Measurements from ENCODE around the gene NECAB3. TPM values are rescaled to one million over a fixed set of nuclear protein-coding genes. Genes with fewer than 3 reads are reported as not detected.

Gene NECAB3
- total RNA-seq, 1 donor from 2014 or later, result 58.6 TPM

- DNase-seq (ENCODE audit: low spot score in 2 of 2, unreplicated experiment in 2 of 2), result no peak
- TF ChIP-seq CTCF (IDR thresholded peaks at IDR 0.05; ENCODE audit: unreplicated experiment), result no peak
- H3K4me3 Mint-ChIP-seq, result no peak overlapping the region
- H3K4me1 Mint-ChIP-seq, result peaks cover 9% of the 10 kb centered on the region
- H3K36me3 Mint-ChIP-seq, result peaks cover 4% of the 10 kb centered on the region
- no peak overlapping the region for H3K27ac Mint-ChIP-seq
- no peaks in the 10 kb centered on the region for H3K27me3 Mint-ChIP-seq (ENCODE audit: low read depth)
- H3K9me3 Mint-ChIP-seq, result no peaks in the 10 kb centered on the region
Measured at GRCh38 chr20:33681288-33681687, 7.1 kb upstream of the NECAB3 start.

DNA sequence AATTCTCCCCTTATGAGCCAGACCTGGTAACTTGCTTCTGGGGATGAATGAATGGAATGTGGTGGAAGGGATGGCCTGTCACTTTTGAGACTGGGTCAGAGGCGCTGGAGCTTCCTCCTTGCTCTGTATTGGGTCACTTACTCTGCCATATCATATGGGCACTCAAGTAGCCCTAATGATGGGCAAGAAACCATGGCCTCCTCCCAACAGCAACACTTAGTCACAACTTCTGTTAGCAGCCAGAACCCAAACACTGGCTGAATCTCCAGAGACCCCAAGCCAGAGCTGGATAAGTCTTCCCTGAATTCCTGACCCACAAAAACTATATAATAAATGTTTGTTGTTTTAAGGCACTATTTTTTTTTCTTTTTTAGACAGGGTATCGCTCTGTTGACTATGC, 6.5 kb upstream of the NECAB3 start:
- Mint-ChIP-seq H3K27ac (no peak overlapping the region), H3K4me1 (peaks cover 14% of the 10 kb centered on the region), H3K9me3 (no peaks in the 10 kb centered on the region), H3K36me3 (peaks cover 4% of the 10 kb centered on the region), H3K27me3 (ENCODE audit: low read depth) (no peaks in the 10 kb centered on the region), H3K4me3 (no peak overlapping the region)
- no peak for DNase-seq (ENCODE audit: low spot score in 2 of 2, unreplicated experiment in 2 of 2)
- no peak for TF ChIP-seq CTCF (IDR thresholded peaks at IDR 0.05; ENCODE audit: unreplicated experiment)

- TF ChIP-seq CTCF (IDR thresholded peaks at IDR 0.05; ENCODE audit: unreplicated experiment), result no peak
- no peak overlapping the region for H3K4me3 Mint-ChIP-seq
- H3K36me3 Mint-ChIP-seq, result peaks cover 4% of the 10 kb centered on the region
- peaks cover 17% of the 10 kb centered on the region for H3K4me1 Mint-ChIP-seq
- DNase-seq (ENCODE audit: low spot score in 2 of 2, unreplicated experiment in 2 of 2), result no peak
- H3K27me3 Mint-ChIP-seq (ENCODE audit: low read depth), result no peaks in the 10 kb centered on the region
- H3K27ac Mint-ChIP-seq, result no peak overlapping the region
- H3K9me3 Mint-ChIP-seq, result no peaks in the 10 kb centered on the region
Measured at GRCh38 chr20:33679758-33680485, 5.7 kb upstream of the NECAB3 start.

GRCh38 chr20:33677991-33678702, 3.9 kb upstream of the NECAB3 start:
- no peaks in the 10 kb centered on the region for H3K9me3 Mint-ChIP-seq
- H3K27me3 Mint-ChIP-seq (ENCODE audit: low read depth), result no peaks in the 10 kb centered on the region
- H3K4me1 Mint-ChIP-seq, result peaks cover 22% of the 10 kb centered on the region
- peaks cover 4% of the 10 kb centered on the region for H3K36me3 Mint-ChIP-seq
- no peak overlapping the region for H3K27ac Mint-ChIP-seq
- H3K4me3 Mint-ChIP-seq, result no peak overlapping the region
- TF ChIP-seq CTCF (IDR thresholded peaks at IDR 0.05; ENCODE audit: unreplicated experiment), result no peak
- DNase-seq (ENCODE audit: low spot score in 2 of 2, unreplicated experiment in 2 of 2), result no peak

DNA sequence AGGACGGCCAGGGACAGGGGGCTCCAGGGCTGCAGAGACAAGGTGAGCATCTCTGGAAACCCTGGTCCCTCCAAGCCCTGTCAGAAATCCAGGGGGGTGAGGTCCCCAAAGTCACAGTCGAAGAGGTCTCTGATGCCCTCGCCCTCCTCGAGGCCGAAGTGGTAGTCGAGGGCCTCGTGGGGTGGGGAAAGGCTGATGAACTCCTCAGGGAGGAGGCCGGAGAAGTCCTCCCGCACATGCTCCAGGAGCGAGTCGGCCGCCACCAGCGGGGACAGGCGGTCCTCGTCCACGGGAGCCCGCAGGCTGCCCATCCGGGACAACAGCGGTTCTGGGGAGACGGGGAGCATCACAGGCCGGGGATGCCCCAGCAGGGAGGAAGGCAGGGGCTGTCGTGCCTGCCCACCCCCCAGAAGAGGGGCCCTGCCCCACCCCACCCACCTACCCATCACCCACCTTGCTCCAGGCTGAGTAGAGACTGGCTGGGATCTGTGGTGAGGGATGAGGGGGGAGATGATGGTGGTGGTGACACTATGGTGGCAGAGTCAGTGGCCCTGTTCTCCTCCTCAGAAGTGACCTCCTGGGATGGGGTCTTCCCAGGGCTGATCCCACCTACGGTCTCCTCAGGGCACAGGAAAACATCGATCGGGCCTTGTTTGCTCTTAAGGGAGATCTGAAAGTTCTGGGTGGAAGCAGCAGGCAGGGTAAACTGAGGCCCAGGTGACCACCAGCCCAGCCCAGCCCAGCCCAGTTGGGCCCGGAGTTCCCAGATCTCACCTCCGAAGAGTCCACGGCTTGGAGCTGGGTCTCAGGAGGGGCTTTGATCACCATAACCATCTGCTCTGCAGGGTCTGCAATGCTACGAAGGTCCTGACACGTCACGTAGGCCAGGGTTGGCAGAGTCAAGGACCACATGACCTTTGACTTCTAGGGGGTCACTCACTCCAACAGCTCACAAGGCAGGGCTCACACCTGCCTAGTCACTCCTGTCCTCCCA, 2.7 kb upstream of the NECAB3 start:
- peaks cover 4% of the 10 kb centered on the region for H3K36me3 Mint-ChIP-seq
- peaks cover 34% of the 10 kb centered on the region for H3K4me1 Mint-ChIP-seq
- no peaks in the 10 kb centered on the region for H3K9me3 Mint-ChIP-seq
- no peaks in the 10 kb centered on the region for H3K27me3 Mint-ChIP-seq (ENCODE audit: low read depth)
- DNase-seq (ENCODE audit: low spot score in 2 of 2, unreplicated experiment in 2 of 2), result no peak
- no peak for TF ChIP-seq CTCF (IDR thresholded peaks at IDR 0.05; ENCODE audit: unreplicated experiment)
- no peak overlapping the region for H3K4me3 Mint-ChIP-seq
- H3K27ac Mint-ChIP-seq, result no peak overlapping the region
